Left colon (tissue), 2 donors: ENCODE measurements around the gene SPTLC2. TPM values are rescaled to one million over a fixed set of nuclear protein-coding genes. Genes with fewer than 3 reads are reported as not detected.
A peak's percentile ranks its signal among the peaks of the same experiment; 100 is the strongest.
"Not testable (repeated sequence)": the region's sequence is repeated elsewhere in the genome, so short reads cannot be mapped to it uniquely, and the experiment has no call there.

ENCODE experiments used
- ATAC-seq: fragments of 200-7000 bp; cut with Tn5 transposase; one replicate; pipeline ENCODE4 v1.9.1; 2020; ENCODE audit warnings: mild to moderate bottlenecking, moderate library complexity
- DNase-seq, 2 donors: peaks; one replicate each; pipeline ENCODE4 v3.0.0-alpha.2; 2020
- intact Hi-C, 2 donors: fragments of 100-400 bp; cut with DNase I in 1 of 2; cut with micrococcal nuclease in 1 of 2; formaldehyde crosslinking; loops; one replicate each; pipeline versions ENCODE4 v1.11.2 to v1.14.0; 2022; cut with DNase I, micrococcal nuclease
- long read RNA-seq: library from polyadenylated mRNA; unstranded; transcript quantifications from one replicate; pipeline ENCODE4 v2.0.0, GENCODE V29; 2021
- total RNA-seq, 2 donors: library from RNA; stranded (reverse); fragmentation: NEBNext Ultra II Directional; extraction: Animal tissue kit (Norgen Biotek cat#: 25700); gene quantifications; one replicate each; pipeline ENCODE4 v1.2.1, GENCODE V29; 2021
- donor health status: DM: no; HTN: no; CAD: no.
- donor health status: DM: yes; HTN: yes; CAD: no.

Gene SPTLC2
- total RNA-seq = 10 to 100 TPM; 59.8 to 72.3 TPM
- long read RNA-seq, full-length matches to known transcripts = 62 of 77 reads
- long read RNA-seq, partial matches to known transcripts = 1 of 77 reads
- long read RNA-seq, other reads (novel, unspliced or antisense) = 14 of 77 reads

- intact Hi-C loops = no loop called here
- DNase-seq = peak; percentile 95 to 100
- peak; percentile 88 for ATAC-seq
Observed at GRCh38 chr14:77616454-77617229, at the start of gene SPTLC2. Gene SPTLC2 (minus strand): TSS chr14:77616637. CDS start chr14:77616579, 58 bp downstream.

GRCh38 chr14:77663293-77663692, 46.9 kb upstream of the SPTLC2 start:
- ATAC-seq = no peak
- intact Hi-C loops = no loop called here
- no peak for DNase-seq

- DNase-seq, intact Hi-C loops, ATAC-seq: not testable (repeated sequence)
Observed at GRCh38 chr14:77661562-77661961, 45.1 kb upstream of the SPTLC2 start.

- no peak for ATAC-seq
- intact Hi-C loops = no loop called here
- no peak for DNase-seq
Observed at GRCh38 chr14:77660754-77661153, 44.3 kb upstream of the SPTLC2 start.

GRCh38 chr14:77659831-77660230, 43.4 kb upstream of the SPTLC2 start:
- no peak for DNase-seq
- no peak for ATAC-seq
- intact Hi-C loops = no loop called here

GRCh38 chr14:77657280-77657679, 40.8 kb upstream of the SPTLC2 start:
- intact Hi-C loops = no loop called here
- ATAC-seq = no peak
- no peak for DNase-seq

- ATAC-seq (peak; percentile 11), DNase-seq (no peak)
- intact Hi-C loops = no loop called here
Observed at GRCh38 chr14:77654001-77654441, 37.6 kb upstream of the SPTLC2 start.

- intact Hi-C loops = no loop called here
- no peak for ATAC-seq
- DNase-seq = no peak
Observed at GRCh38 chr14:77649326-77649725, 32.9 kb upstream of the SPTLC2 start.

GRCh38 chr14:77648520-77649200, 32.2 kb upstream of the SPTLC2 start:
- ATAC-seq (peak; percentile 33), DNase-seq (no peak)
- intact Hi-C loops = no loop called here

GRCh38 chr14:77647853-77648252, 31.4 kb upstream of the SPTLC2 start:
- peak; percentile 97 for ATAC-seq
- no peak for DNase-seq
- intact Hi-C loops = no loop called here

- ATAC-seq = no peak
- intact Hi-C loops = no loop called here
- no peak for DNase-seq
Observed at GRCh38 chr14:77646907-77647306, 30.5 kb upstream of the SPTLC2 start.

- DNase-seq (no peak), ATAC-seq (no peak)
- intact Hi-C loops = no loop called here
Observed at GRCh38 chr14:77645520-77646230, 29.2 kb upstream of the SPTLC2 start.

GRCh38 chr14:77642407-77642806, 26.0 kb upstream of the SPTLC2 start:
- no peak for DNase-seq
- intact Hi-C loops = no loop called here
- no peak for ATAC-seq

- peak; percentile 77 for ATAC-seq
- intact Hi-C loops = no loop called here
Observed at GRCh38 chr14:77641534-77642341, 25.3 kb upstream of the SPTLC2 start.

GRCh38 chr14:77640756-77641533, 24.5 kb upstream of the SPTLC2 start:
- intact Hi-C loops = no loop called here
- ATAC-seq = peak; percentile 70
- DNase-seq = peak in 1 of 2 donors; percentile 31

More at GRCh38 chr14:77641534-77642341, 25.3 kb upstream of the SPTLC2 start:
- peak; percentile 65 to 82 for DNase-seq

GRCh38 chr14:77638771-77639171, 22.3 kb upstream of the SPTLC2 start:
- ATAC-seq (peak; percentile 34), DNase-seq (no peak)
- intact Hi-C loops = no loop called here

GRCh38 chr14:77635869-77636268, 19.4 kb upstream of the SPTLC2 start:
- intact Hi-C loops, DNase-seq, ATAC-seq: not testable (repeated sequence)

GRCh38 chr14:77635466-77635865, 19.0 kb upstream of the SPTLC2 start:
- ATAC-seq, intact Hi-C loops, DNase-seq: not testable (repeated sequence)
